HEK293 (cell line): ENCODE measurements around the gene TSLP.

Experiments used
- CTCF ChIA-PET: fragments of 350-600 bp; formaldehyde crosslinking; extraction: SDS; loops from one replicate; lab custom pipeline; 2021; ENCODE audit warnings: antibody characterized with exemption; lab: Yijun Ruan, JAX
- POLR2A ChIA-PET: fragments of 300-600 bp; formaldehyde crosslinking; extraction: SDS; loops from one replicate; lab custom pipeline; 2020; ENCODE audit warnings: antibody characterized with exemption, inconsistent platforms; lab: Yijun Ruan, JAX
- H3K27ac ChIP-seq: fragments of 200-500 bp; sonication (Bioruptor generic); 2 replicates; pipeline ENCODE4 v1.5.1; 2014; ENCODE audit warnings: low read depth, low read length, control low read depth, inconsistent platforms; ENCODE audit errors: extremely low read depth
- H3K36me3 ChIP-seq, 2 experiments: fragments of 200-500 bp in 1 of 2; sonication (Bioruptor generic) in 1 of 2; 1 replicate in 1 of 2; 2 replicates in 1 of 2; pipeline ENCODE4 v1.5.1; 2014 to 2017; ENCODE audit warnings: inconsistent platforms in 2 of 2, low read length in 2 of 2; ENCODE audit not compliant: control insufficient read depth in 2 of 2, insufficient read depth in 1 of 2
- H3K4me1 ChIP-seq: fragments of 200-500 bp; sonication (Bioruptor generic); 2 replicates; pipeline ENCODE4 v1.5.1; 2014; ENCODE audit warnings: mild to moderate bottlenecking, low read length, inconsistent platforms; ENCODE audit not compliant: control insufficient read depth, insufficient read depth
- H3K4me3 ChIP-seq: 2 replicates; pipeline ENCODE4 v1.5.1; 2011; ENCODE audit warnings: low read depth, mild to moderate bottlenecking, control low read depth, low read length, moderate library complexity
- H3K9me3 ChIP-seq: fragments of 200-500 bp; sonication (Bioruptor generic); 2 replicates; pipeline ENCODE4 v1.5.1; 2014; ENCODE audit warnings: low read depth, low read length, inconsistent platforms; ENCODE audit not compliant: control insufficient read depth, insufficient read depth
- ELK4 ChIP-seq: IDR thresholded peaks from 2 replicates; pipeline ENCODE4 v1.6.1; 2011; ENCODE audit warnings: mild to moderate bottlenecking, low read depth, low read length, borderline replicate concordance
- GLIS2 ChIP-seq: fragments of 450-650 bp; formaldehyde crosslinking; IDR thresholded peaks from 2 replicates; pipeline ENCODE4 v1.5.1; 2016; ENCODE audit warnings: missing biosample characterization, missing genetic modification characterization
- KLF7 ChIP-seq: fragments of 450-650 bp; formaldehyde crosslinking; IDR thresholded peaks from 2 replicates; pipeline ENCODE4 v1.5.1; 2016; ENCODE audit warnings: missing biosample characterization, missing genetic modification characterization, borderline replicate concordance
- PRDM2 ChIP-seq: fragments of 450-650 bp; formaldehyde crosslinking; IDR thresholded peaks from 2 replicates; pipeline ENCODE4 v1.5.1; 2016; ENCODE audit warnings: missing biosample characterization, missing genetic modification characterization, borderline replicate concordance
- SP7 ChIP-seq: fragments of 450-650 bp; formaldehyde crosslinking; IDR thresholded peaks from 2 replicates; pipeline ENCODE4 v1.5.1; 2016; ENCODE audit warnings: missing biosample characterization, missing genetic modification characterization
- ZBTB20 ChIP-seq: fragments of 450-650 bp; formaldehyde crosslinking; IDR thresholded peaks from 2 replicates; pipeline ENCODE4 v1.5.1; 2016; ENCODE audit warnings: missing biosample characterization, missing genetic modification characterization
- ZFP69B ChIP-seq: fragments of 450-650 bp; formaldehyde crosslinking; IDR thresholded peaks from 2 replicates; pipeline ENCODE4 v1.5.1; 2016; ENCODE audit warnings: missing biosample characterization, missing genetic modification characterization
- ZNF114 ChIP-seq: fragments of 450-650 bp; formaldehyde crosslinking; IDR thresholded peaks from 2 replicates; pipeline ENCODE4 v1.5.0; 2017; ENCODE audit warnings: missing biosample characterization, missing genetic modification characterization
- ZNF157 ChIP-seq: fragments of 450-650 bp; formaldehyde crosslinking; IDR thresholded peaks from 2 replicates; pipeline ENCODE4 v1.5.1; 2016; ENCODE audit warnings: missing biosample characterization, missing genetic modification characterization
- ZNF16 ChIP-seq: fragments of 450-650 bp; formaldehyde crosslinking; IDR thresholded peaks from 2 replicates; pipeline ENCODE4 v1.5.1; 2016; ENCODE audit warnings: low read depth, missing biosample characterization, missing genetic modification characterization
- ZNF214 ChIP-seq: fragments of 450-650 bp; formaldehyde crosslinking; IDR thresholded peaks from 2 replicates; pipeline ENCODE4 v1.5.1; 2017; ENCODE audit warnings: missing biosample characterization, mild to moderate bottlenecking, missing genetic modification characterization, borderline replicate concordance
- ZNF350 ChIP-seq: fragments of 450-650 bp; formaldehyde crosslinking; IDR thresholded peaks from 2 replicates; pipeline ENCODE4 v1.5.0; 2017; ENCODE audit warnings: missing biosample characterization, mild to moderate bottlenecking, missing genetic modification characterization
- ZNF394 ChIP-seq: fragments of 450-650 bp; formaldehyde crosslinking; IDR thresholded peaks from 2 replicates; pipeline ENCODE4 v1.5.1; 2016; ENCODE audit warnings: missing biosample characterization, missing genetic modification characterization, mild to moderate bottlenecking, moderate library complexity, borderline replicate concordance
- ZNF426 ChIP-seq: fragments of 450-650 bp; formaldehyde crosslinking; IDR thresholded peaks from 2 replicates; pipeline ENCODE4 v1.5.1; 2017; ENCODE audit warnings: missing biosample characterization, missing genetic modification characterization, mild to moderate bottlenecking, inconsistent platforms, moderate library complexity
- ZNF521 ChIP-seq: fragments of 450-650 bp; formaldehyde crosslinking; IDR thresholded peaks from 2 replicates; pipeline ENCODE4 v1.5.1; 2017; ENCODE audit warnings: missing biosample characterization, mild to moderate bottlenecking, missing genetic modification characterization
- ZNF585B ChIP-seq: fragments of 450-650 bp; formaldehyde crosslinking; IDR thresholded peaks from 2 replicates; pipeline ENCODE4 v1.5.1; 2016; ENCODE audit warnings: missing biosample characterization, missing genetic modification characterization
- ZNF629 ChIP-seq: fragments of 450-650 bp; formaldehyde crosslinking; IDR thresholded peaks from 2 replicates; pipeline ENCODE4 v1.5.1; 2017; ENCODE audit warnings: missing biosample characterization, missing genetic modification characterization
- ZNF658 ChIP-seq: fragments of 450-650 bp; formaldehyde crosslinking; IDR thresholded peaks from 2 replicates; pipeline ENCODE4; 2016; ENCODE audit warnings: missing biosample characterization, missing genetic modification characterization
- ZNF704 ChIP-seq: fragments of 450-650 bp; formaldehyde crosslinking; IDR thresholded peaks from 2 replicates; pipeline ENCODE4 v1.5.1; 2016; ENCODE audit warnings: missing biosample characterization, missing genetic modification characterization
- ZNF747 ChIP-seq: fragments of 450-650 bp; formaldehyde crosslinking; IDR thresholded peaks from 2 replicates; pipeline ENCODE4 v1.5.1; 2016; ENCODE audit warnings: missing biosample characterization, missing genetic modification characterization
- ZSCAN23 ChIP-seq: fragments of 450-650 bp; formaldehyde crosslinking; IDR thresholded peaks from 2 replicates; pipeline ENCODE4 v1.5.1; 2016; ENCODE audit warnings: missing biosample characterization, missing genetic modification characterization

TSLP gene

GRCh38 chr5:111022301-111022700 is 49.2 kb upstream of the TSLP start:
- CTCF ChIA-PET = no interaction called here
- Histone ChIP-seq H3K27ac (no peak overlapping the region), H3K4me3 (no peak overlapping the region), H3K4me1 (no peaks in the 10 kb centered on the region), H3K9me3 (no peaks in the 10 kb centered on the region), H3K36me3 (no peaks in the 10 kb centered on the region)
- POLR2A ChIA-PET = no interaction called here
- TF ChIP-seq ZNF350 (tag by site-specific recombination) (no peak), ZNF214 (tag by site-specific recombination) (no peak), ZNF747 (tag by site-specific recombination) (no peak), SP7 (tag by site-specific recombination) (no peak), ZNF585B (tag by site-specific recombination) (no peak), GLIS2 (tag by site-specific recombination) (no peak), PRDM2 (tag by site-specific recombination) (no peak), ZNF114 (tag by site-specific recombination) (no peak)

- no peak overlapping the region for H3K4me3 ChIP-seq
- POLR2A ChIA-PET = no interaction called here
- no peaks in the 10 kb centered on the region for H3K4me1 ChIP-seq
- no peaks in the 10 kb centered on the region for H3K9me3 ChIP-seq
- H3K36me3 ChIP-seq = no peaks in the 10 kb centered on the region
- TF ChIP-seq KLF7 (tag by site-specific recombination) = no peak
- TF ChIP-seq ZNF704 (tag by site-specific recombination) = no peak
- no peak for TF ChIP-seq ZFP69B
- TF ChIP-seq ZNF658 (tag by site-specific recombination) = no peak
- TF ChIP-seq ZNF16 (tag by site-specific recombination) = no peak
- no peak for TF ChIP-seq ZSCAN23
- TF ChIP-seq ZNF157 = no peak
- TF ChIP-seq ZNF521 (tag by site-specific recombination) = no peak
- TF ChIP-seq ZNF394 = no peak
- TF ChIP-seq ZNF426 (tag by site-specific recombination) = no peak
- TF ChIP-seq ZNF629 (tag by site-specific recombination) = no peak
- no peak for TF ChIP-seq ELK4
- TF ChIP-seq ZBTB20 (tag by site-specific recombination) = no peak
- no peak overlapping the region for H3K27ac ChIP-seq
- CTCF ChIA-PET = no interaction called here
These were observed 42.6 kb upstream of the TSLP start for GRCh38 chr5:111028865-111029264.
